Glutamatergic neuron (in vitro differentiated cells): ENCODE results near the gene ATM. TPM values are rescaled to one million over a fixed set of nuclear protein-coding genes. Genes with fewer than 3 reads are reported as not detected.

Source experiments
- DNase-seq: peaks from one replicate; pipeline ENCODE4 v3.0.0; 2022
- H3K27ac Mint-ChIP-seq: one replicate; pipeline ENCODE4 v1.8.0; 2020; ENCODE audit warnings: mild to moderate bottlenecking, mixed read lengths, inconsistent platforms; ENCODE audit not compliant: unreplicated experiment
- H3K27me3 Mint-ChIP-seq: one replicate; pipeline ENCODE4 v1.8.0; 2020; ENCODE audit warnings: mild to moderate bottlenecking, moderate library complexity, mixed read lengths, inconsistent platforms; ENCODE audit not compliant: unreplicated experiment
- H3K36me3 Mint-ChIP-seq: one replicate; pipeline ENCODE4 v1.8.0; 2020; ENCODE audit warnings: mild to moderate bottlenecking, mixed read lengths, inconsistent platforms; ENCODE audit not compliant: unreplicated experiment
- H3K4me1 Mint-ChIP-seq: one replicate; pipeline ENCODE4 v1.8.0; 2020; ENCODE audit warnings: mild to moderate bottlenecking, low read depth, mixed read lengths, inconsistent platforms; ENCODE audit not compliant: unreplicated experiment
- H3K4me3 Mint-ChIP-seq: one replicate; pipeline ENCODE4 v1.8.0; 2020; ENCODE audit warnings: mild to moderate bottlenecking, mixed read lengths, inconsistent platforms; ENCODE audit not compliant: unreplicated experiment
- H3K9me3 Mint-ChIP-seq: one replicate; pipeline ENCODE4 v1.8.0; 2020; ENCODE audit warnings: mild to moderate bottlenecking, moderate library complexity, mixed read lengths, inconsistent platforms; ENCODE audit not compliant: unreplicated experiment
- CTCF ChIP-seq: fragments of 200-600 bp; sonication (generic); IDR thresholded peaks from one replicate; pipeline ENCODE4 v1.5.0; 2021; ENCODE audit not compliant: partially characterized antibody, unreplicated experiment
- total RNA-seq: library from RNA; stranded (reverse); fragmentation: NEBNext Ultra II Directional; extraction: Animal tissue kit (Norgen Biotek cat#: 25700); gene quantifications from one replicate; pipeline ENCODE4 v1.2.1, GENCODE V29; 2021; ENCODE audit not compliant: unreplicated experiment

Gene ATM
- total RNA-seq, 1 donor from 2014 or later, result 139 TPM

- no peaks in the 10 kb centered on the region for H3K36me3 Mint-ChIP-seq
- no peaks in the 10 kb centered on the region for H3K27me3 Mint-ChIP-seq
- no peak overlapping the region for H3K4me3 Mint-ChIP-seq
- H3K9me3 Mint-ChIP-seq, result no peaks in the 10 kb centered on the region
- H3K4me1 Mint-ChIP-seq, result no peaks in the 10 kb centered on the region
- no peak for DNase-seq
- no peak for TF ChIP-seq CTCF
- H3K27ac Mint-ChIP-seq, result no peak overlapping the region
These were observed 115.9 kb downstream of the ATM start for GRCh38 chr11:108338750-108339149.

GRCh38 chr11:108340973-108341372, 118.1 kb downstream of the ATM start:
- H3K9me3 Mint-ChIP-seq, result no peaks in the 10 kb centered on the region
- H3K36me3 Mint-ChIP-seq, result no peaks in the 10 kb centered on the region
- no peaks in the 10 kb centered on the region for H3K27me3 Mint-ChIP-seq
- DNase-seq, result no peak
- no peak overlapping the region for H3K4me3 Mint-ChIP-seq
- no peak for TF ChIP-seq CTCF
- no peaks in the 10 kb centered on the region for H3K4me1 Mint-ChIP-seq
- H3K27ac Mint-ChIP-seq, result no peak overlapping the region

GRCh38 chr11:108341654-108342053, 118.8 kb downstream of the ATM start:
- no peak for TF ChIP-seq CTCF
- Mint-ChIP-seq H3K36me3 (no peaks in the 10 kb centered on the region), H3K4me1 (no peaks in the 10 kb centered on the region), H3K4me3 (no peak overlapping the region), H3K27me3 (no peaks in the 10 kb centered on the region), H3K9me3 (no peaks in the 10 kb centered on the region), H3K27ac (no peak overlapping the region)
- DNase-seq, result no peak

GRCh38 chr11:108343714-108344113, 120.8 kb downstream of the ATM start:
- Mint-ChIP-seq H3K27ac (no peak overlapping the region), H3K4me1 (no peaks in the 10 kb centered on the region), H3K36me3 (peaks cover under 1% of the 10 kb centered on the region), H3K9me3 (no peaks in the 10 kb centered on the region), H3K27me3 (no peaks in the 10 kb centered on the region), H3K4me3 (no peak overlapping the region)
- no peak for TF ChIP-seq CTCF
- no peak for DNase-seq

GRCh38 chr11:108345767-108346166, 122.9 kb downstream of the ATM start:
- H3K4me1 Mint-ChIP-seq, result no peaks in the 10 kb centered on the region
- peaks cover 4% of the 10 kb centered on the region for H3K36me3 Mint-ChIP-seq
- no peaks in the 10 kb centered on the region for H3K9me3 Mint-ChIP-seq
- no peak overlapping the region for H3K4me3 Mint-ChIP-seq
- TF ChIP-seq CTCF, result no peak
- H3K27me3 Mint-ChIP-seq, result no peaks in the 10 kb centered on the region
- no peak overlapping the region for H3K27ac Mint-ChIP-seq
- DNase-seq, result no peak
